22Rv1 (cell line): ENCODE data around the gene DKK3.

Experiments
- CTCF ChIP-seq: fragments of 450-650 bp; IDR thresholded peaks from 2 replicates; pipeline ENCODE4 v1.5.1; 2017; ENCODE audit warnings: mild to moderate bottlenecking
- ZFX ChIP-seq: fragments of 450-650 bp; IDR thresholded peaks from 2 replicates; pipeline ENCODE4 v1.6.1; 2017; ENCODE audit warnings: antibody characterized with exemption, borderline replicate concordance

GRCh38 chr11:12029738-12030363, 21.4 kb upstream of the DKK3 start:
- TF ChIP-seq CTCF (no peak), ZFX (no peak)
